ENCODE measurements around the gene GSK3B.

- TF ChIP-seq CTCF (IDR thresholded peaks at IDR 0.05) (no peak), POLR2AphosphoS5 (IDR thresholded peaks at IDR 0.05) (no peak)
These were observed 258.7 kb downstream of the GSK3B start for GRCh38 chr3:119835556-119835955.

Data from prostate gland (tissue), 2 donors.